ENCODE results near the gene CALHM5.

DNA sequence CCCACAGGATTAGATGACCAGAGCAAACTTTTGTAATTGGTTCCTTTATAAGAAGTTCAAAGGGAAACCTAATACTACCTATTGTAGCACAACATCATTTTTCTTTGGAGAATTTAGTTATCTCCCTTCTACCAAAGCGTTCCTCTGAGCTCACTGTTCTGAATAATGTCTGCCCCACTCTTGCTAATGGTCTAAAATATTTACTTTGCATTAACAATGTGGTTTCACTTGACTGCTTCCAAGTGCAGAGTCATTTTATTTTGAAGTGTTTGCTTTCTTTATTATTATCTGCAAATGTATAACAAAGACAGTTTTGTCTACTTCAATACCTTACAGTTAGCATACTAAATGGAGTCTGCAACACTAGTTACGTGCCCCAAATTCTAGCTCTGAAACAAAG is 19.0 kb downstream of the CALHM5 start:
- TF ChIP-seq, protein P1, sequence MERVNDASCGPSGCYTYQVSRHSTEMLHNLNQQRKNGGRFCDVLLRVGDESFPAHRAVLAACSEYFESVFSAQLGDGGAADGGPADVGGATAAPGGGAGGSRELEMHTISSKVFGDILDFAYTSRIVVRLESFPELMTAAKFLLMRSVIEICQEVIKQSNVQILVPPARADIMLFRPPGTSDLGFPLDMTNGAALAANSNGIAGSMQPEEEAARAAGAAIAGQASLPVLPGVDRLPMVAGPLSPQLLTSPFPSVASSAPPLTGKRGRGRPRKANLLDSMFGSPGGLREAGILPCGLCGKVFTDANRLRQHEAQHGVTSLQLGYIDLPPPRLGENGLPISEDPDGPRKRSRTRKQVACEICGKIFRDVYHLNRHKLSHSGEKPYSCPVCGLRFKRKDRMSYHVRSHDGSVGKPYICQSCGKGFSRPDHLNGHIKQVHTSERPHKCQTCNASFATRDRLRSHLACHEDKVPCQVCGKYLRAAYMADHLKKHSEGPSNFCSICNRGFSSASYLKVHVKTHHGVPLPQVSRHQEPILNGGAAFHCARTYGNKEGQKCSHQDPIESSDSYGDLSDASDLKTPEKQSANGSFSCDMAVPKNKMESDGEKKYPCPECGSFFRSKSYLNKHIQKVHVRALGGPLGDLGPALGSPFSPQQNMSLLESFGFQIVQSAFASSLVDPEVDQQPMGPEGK (CRISPR knock-in tag; IDR thresholded peaks at IDR 0.05; ENCODE audit: borderline replicate concordance), result no peak
- TF ChIP-seq TCF4 (CRISPR knock-in tag; IDR thresholded peaks at IDR 0.05; ENCODE audit: borderline replicate concordance), result no peak
- no peak for TF ChIP-seq ZNF70 (CRISPR knock-in tag; IDR thresholded peaks at IDR 0.05)
- TF ChIP-seq RARB (CRISPR knock-in tag; IDR thresholded peaks at IDR 0.05), result no peak
- TF ChIP-seq, protein P2, sequence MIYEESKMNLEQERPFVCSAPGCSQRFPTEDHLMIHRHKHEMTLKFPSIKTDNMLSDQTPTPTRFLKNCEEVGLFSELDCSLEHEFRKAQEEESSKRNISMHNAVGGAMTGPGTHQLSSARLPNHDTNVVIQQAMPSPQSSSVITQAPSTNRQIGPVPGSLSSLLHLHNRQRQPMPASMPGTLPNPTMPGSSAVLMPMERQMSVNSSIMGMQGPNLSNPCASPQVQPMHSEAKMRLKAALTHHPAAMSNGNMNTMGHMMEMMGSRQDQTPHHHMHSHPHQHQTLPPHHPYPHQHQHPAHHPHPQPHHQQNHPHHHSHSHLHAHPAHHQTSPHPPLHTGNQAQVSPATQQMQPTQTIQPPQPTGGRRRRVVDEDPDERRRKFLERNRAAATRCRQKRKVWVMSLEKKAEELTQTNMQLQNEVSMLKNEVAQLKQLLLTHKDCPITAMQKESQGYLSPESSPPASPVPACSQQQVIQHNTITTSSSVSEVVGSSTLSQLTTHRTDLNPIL (CRISPR knock-in tag; IDR thresholded peaks at IDR 0.05; ENCODE audit: low read depth), result no peak

Data from SK-N-SH treated with all-trans-retinoic acid at 6 μM for 48 hours (cell line).